Skeletal muscle satellite cell (primary cell): ENCODE data around the gene PRKN.

Source experiments
- H3K27me3 ChIP-seq: 2 replicates; pipeline ENCODE4 v1.7.0; 2013; ENCODE audit warnings: low read length; ENCODE audit not compliant: control insufficient read depth, insufficient read depth
- H3K36me3 ChIP-seq: 2 replicates; pipeline ENCODE4 v1.7.0; 2013; ENCODE audit warnings: mild to moderate bottlenecking, control low read depth, low read length; ENCODE audit not compliant: insufficient read depth
- H3K4me1 ChIP-seq: 2 replicates; pipeline ENCODE4 v1.7.0; 2013; ENCODE audit warnings: low read length; ENCODE audit not compliant: control insufficient read depth, insufficient read depth
- H3K4me2 ChIP-seq: 2 replicates; pipeline ENCODE4 v1.7.0; 2013; ENCODE audit warnings: mild to moderate bottlenecking, low read length
- H3K4me3 ChIP-seq: 2 replicates; pipeline ENCODE4 v1.7.0; 2013; ENCODE audit warnings: low read length
- H3K9ac ChIP-seq: 2 replicates; pipeline ENCODE4 v1.7.0; 2013; ENCODE audit warnings: mild to moderate bottlenecking, low read depth, low read length, moderate library complexity
- H3K9me3 ChIP-seq: replicated peaks from 2 replicates; pipeline ENCODE4 v1.7.0; 2013; ENCODE audit warnings: mild to moderate bottlenecking, control low read depth, low read length

PRKN gene

DNA sequence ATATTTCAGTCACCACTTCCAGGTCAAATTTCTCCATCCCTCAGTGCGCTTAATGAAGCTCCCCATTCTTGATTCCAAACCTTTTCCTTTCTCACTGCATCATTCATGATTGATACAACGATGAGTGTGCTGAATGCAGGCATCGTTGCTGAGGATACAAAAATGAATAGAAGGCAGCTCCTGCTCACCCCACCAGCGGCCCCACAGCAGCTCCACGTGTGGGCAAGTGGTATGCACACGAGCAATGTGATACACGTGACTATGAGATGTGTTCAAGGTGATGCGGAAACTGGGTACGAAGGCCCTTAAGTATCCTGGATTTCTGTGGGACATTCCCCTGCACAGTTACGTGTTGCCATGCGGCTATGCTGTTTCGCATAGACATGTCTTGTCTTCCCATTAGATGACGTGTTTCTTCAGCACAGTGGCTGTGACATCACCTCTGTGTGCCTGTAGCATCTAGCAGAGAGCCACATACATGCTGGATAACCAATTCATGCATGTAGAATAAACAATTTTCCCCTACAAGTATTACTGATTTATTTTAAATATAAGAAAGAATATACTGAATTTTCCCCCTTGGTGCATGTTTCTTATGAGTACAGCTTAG is 1193.2 kb downstream of the PRKN start:
- Histone ChIP-seq H3K9me3 (no peaks in the 10 kb centered on the region), H3K36me3 (no peaks in the 10 kb centered on the region), H3K4me3 (no peak overlapping the region), H3K4me1 (no peaks in the 10 kb centered on the region), H3K27me3 (no peaks in the 10 kb centered on the region), H3K4me2 (no peak overlapping the region), H3K9ac (no peak overlapping the region)

DNA sequence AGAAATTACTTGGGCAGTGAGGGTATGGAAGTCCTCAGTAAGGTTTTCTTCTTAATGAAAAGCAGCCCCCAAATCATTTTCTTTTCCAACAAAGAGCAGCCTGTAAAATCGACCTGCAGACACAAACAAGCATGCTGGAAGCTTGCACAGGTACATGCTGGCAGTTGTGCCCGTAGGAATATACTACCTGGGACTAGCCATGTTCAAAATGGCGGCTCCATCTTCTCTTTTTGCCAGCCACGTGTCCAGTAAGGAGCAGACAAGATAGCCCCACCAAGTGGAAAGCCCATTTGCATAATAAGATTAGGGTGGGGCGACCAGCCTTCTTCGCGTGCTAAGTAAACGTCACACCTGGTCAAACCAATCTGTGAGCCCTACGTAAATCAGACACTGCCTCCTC is 1194.3 kb downstream of the PRKN start:
- H3K27me3 ChIP-seq = no peaks in the 10 kb centered on the region
- H3K36me3 ChIP-seq = no peaks in the 10 kb centered on the region
- no peak overlapping the region for H3K9ac ChIP-seq
- no peaks in the 10 kb centered on the region for H3K4me1 ChIP-seq
- no peaks in the 10 kb centered on the region for H3K9me3 ChIP-seq
- H3K4me3 ChIP-seq = no peak overlapping the region
- no peak overlapping the region for H3K4me2 ChIP-seq

GRCh38 chr6:161532536-161532935 is 1195.0 kb downstream of the PRKN start:
- Histone ChIP-seq H3K4me2 (no peak overlapping the region), H3K4me3 (no peak overlapping the region), H3K27me3 (no peaks in the 10 kb centered on the region), H3K36me3 (no peaks in the 10 kb centered on the region), H3K9me3 (no peaks in the 10 kb centered on the region), H3K9ac (no peak overlapping the region), H3K4me1 (no peaks in the 10 kb centered on the region)

DNA sequence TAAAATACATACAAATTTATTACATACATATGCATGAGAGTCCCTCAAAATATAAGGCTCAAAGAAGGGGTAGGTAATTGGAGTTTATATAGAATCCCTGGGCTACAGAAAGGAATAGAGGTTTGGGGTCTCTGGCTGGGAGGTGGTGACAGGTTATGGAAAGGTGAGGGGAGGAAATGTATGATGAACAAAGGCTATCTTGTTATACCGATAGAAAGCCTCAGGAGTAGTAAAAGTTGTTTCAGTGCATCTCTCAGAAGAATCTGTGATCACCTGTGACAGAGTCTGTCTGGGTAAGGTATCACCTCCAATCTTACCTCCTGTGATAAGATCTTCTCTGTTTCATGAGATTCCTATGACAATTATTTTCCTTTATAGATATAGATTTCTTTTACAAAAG is 1200.8 kb downstream of the PRKN start:
- H3K27me3 ChIP-seq = no peaks in the 10 kb centered on the region
- H3K9me3 ChIP-seq = no peaks in the 10 kb centered on the region
- H3K4me2 ChIP-seq = no peak overlapping the region
- no peaks in the 10 kb centered on the region for H3K36me3 ChIP-seq
- H3K9ac ChIP-seq = no peak overlapping the region
- no peak overlapping the region for H3K4me3 ChIP-seq
- no peaks in the 10 kb centered on the region for H3K4me1 ChIP-seq

DNA sequence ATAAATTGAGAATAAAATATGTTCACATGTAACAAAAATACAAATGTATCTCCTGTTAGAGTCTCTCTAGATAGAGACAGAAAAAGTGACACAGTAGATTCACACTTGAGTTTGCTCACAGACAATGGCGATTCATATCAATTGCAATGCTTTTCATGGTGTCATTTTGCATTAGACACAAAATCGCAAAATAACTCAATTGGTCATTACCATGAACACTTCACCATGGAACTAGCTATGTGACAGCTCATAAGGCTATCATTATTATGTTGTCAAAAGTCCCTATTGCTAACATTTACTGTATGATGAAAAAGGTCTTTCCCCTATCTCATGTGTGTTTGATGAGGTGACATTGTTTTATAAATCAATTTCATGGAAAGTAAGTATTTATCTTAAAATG is 1204.2 kb downstream of the PRKN start:
- H3K9ac ChIP-seq = no peak overlapping the region
- no peak overlapping the region for H3K4me2 ChIP-seq
- H3K36me3 ChIP-seq = no peaks in the 10 kb centered on the region
- no peaks in the 10 kb centered on the region for H3K4me1 ChIP-seq
- H3K27me3 ChIP-seq = no peaks in the 10 kb centered on the region
- H3K4me3 ChIP-seq = no peak overlapping the region
- no peaks in the 10 kb centered on the region for H3K9me3 ChIP-seq

DNA sequence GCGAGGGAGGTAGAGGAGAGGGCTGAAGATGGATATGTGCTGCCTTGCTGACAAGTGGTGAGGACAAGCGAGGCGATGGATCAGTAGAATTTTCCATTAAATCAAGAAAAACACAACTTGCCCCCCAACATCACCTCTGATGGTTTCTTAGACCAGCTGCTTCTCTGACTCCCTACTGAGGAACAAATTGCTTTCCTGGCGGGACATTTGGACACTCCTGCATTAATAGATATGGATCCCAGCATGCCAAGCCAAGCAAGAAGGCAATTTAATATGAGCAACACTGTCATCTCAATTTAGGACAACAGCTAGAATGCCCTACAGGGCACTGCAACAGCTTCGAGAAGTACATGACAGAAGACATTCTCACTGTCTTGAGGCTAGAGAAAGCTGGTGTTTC is 1205.3 kb downstream of the PRKN start:
- no peaks in the 10 kb centered on the region for H3K4me1 ChIP-seq
- H3K27me3 ChIP-seq = no peaks in the 10 kb centered on the region
- H3K4me3 ChIP-seq = no peak overlapping the region
- H3K9me3 ChIP-seq = no peaks in the 10 kb centered on the region
- no peak overlapping the region for H3K9ac ChIP-seq
- no peaks in the 10 kb centered on the region for H3K36me3 ChIP-seq
- no peak overlapping the region for H3K4me2 ChIP-seq

- Histone ChIP-seq H3K36me3 (no peaks in the 10 kb centered on the region), H3K4me2 (no peak overlapping the region), H3K9ac (no peak overlapping the region), H3K9me3 (no peaks in the 10 kb centered on the region), H3K27me3 (no peaks in the 10 kb centered on the region), H3K4me1 (no peaks in the 10 kb centered on the region), H3K4me3 (no peak overlapping the region)
These were observed 1216.0 kb downstream of the PRKN start for GRCh38 chr6:161511447-161512095.

DNA sequence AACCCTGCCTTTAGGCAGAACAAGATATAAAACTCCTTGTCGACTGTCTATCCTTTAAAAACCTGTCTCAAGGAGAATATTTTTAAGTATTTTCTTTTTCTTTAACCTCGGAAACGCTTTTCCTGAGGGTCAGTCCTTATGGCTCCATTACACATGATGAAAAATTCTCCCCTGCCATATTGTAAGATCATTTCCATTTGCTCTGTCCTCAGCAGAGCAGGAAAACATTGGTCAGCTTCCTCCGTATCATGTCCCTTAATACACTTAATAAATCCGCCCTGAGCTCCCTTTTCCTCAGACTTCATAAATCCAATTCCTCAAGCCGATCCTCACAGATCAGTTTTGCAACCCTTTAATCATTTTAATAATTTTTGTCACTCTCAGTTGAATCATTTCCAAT is 1219.2 kb downstream of the PRKN start:
- Histone ChIP-seq H3K9me3 (no peaks in the 10 kb centered on the region), H3K4me1 (no peaks in the 10 kb centered on the region), H3K4me3 (no peak overlapping the region), H3K4me2 (no peak overlapping the region), H3K27me3 (no peaks in the 10 kb centered on the region), H3K9ac (no peak overlapping the region), H3K36me3 (no peaks in the 10 kb centered on the region)

DNA sequence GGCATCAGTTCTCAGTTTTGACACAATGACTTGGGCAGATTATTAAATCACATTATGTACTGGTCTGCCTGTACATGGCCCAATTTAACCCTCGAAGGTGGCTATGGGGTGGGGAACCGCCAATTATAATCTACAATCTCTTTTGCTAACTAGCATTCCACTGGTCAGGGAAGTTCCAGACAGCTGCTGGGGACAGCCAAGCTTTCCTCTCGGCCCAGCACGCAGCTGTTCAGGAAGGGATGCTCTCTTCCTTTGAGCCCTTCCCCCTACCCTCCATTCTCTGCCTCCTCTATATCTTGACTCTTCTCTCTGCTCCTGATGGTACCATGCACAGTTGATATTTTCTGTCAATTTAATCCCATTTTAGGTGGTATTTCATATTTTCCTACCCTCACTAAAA is 1220.2 kb downstream of the PRKN start:
- no peak overlapping the region for H3K4me3 ChIP-seq
- H3K27me3 ChIP-seq = no peaks in the 10 kb centered on the region
- no peaks in the 10 kb centered on the region for H3K4me1 ChIP-seq
- no peak overlapping the region for H3K4me2 ChIP-seq
- H3K9me3 ChIP-seq = no peaks in the 10 kb centered on the region
- H3K9ac ChIP-seq = no peak overlapping the region
- no peaks in the 10 kb centered on the region for H3K36me3 ChIP-seq

DNA sequence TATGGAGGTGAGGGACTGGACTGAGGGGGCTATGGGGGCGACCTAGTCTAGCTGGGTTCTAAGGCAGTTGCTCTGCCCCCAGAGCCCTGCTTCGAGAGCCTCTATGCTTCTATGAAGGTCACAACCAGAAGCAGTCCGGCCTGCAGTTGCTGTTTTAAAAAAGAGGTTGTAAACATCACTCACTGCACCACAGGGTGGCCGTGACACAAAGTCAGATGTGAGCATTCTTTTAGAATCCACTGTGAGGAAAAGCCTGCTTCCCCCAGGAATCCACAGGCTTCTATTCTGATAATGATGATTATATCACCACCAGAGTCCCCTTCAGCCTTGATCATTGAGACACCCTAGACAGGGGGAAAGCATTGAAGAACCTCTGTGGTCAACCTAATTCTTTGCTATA is 1224.0 kb downstream of the PRKN start:
- no peaks in the 10 kb centered on the region for H3K9me3 ChIP-seq
- H3K36me3 ChIP-seq = no peaks in the 10 kb centered on the region
- no peak overlapping the region for H3K4me3 ChIP-seq
- no peak overlapping the region for H3K9ac ChIP-seq
- no peaks in the 10 kb centered on the region for H3K4me1 ChIP-seq
- H3K4me2 ChIP-seq = no peak overlapping the region
- H3K27me3 ChIP-seq = no peaks in the 10 kb centered on the region

- H3K9me3 ChIP-seq = no peaks in the 10 kb centered on the region
- H3K27me3 ChIP-seq = no peaks in the 10 kb centered on the region
- H3K4me2 ChIP-seq = no peak overlapping the region
- no peaks in the 10 kb centered on the region for H3K36me3 ChIP-seq
- H3K4me3 ChIP-seq = no peak overlapping the region
- H3K9ac ChIP-seq = no peak overlapping the region
- H3K4me1 ChIP-seq = peaks cover 3% of the 10 kb centered on the region
These were observed 1228.7 kb downstream of the PRKN start for GRCh38 chr6:161498881-161499280.

DNA sequence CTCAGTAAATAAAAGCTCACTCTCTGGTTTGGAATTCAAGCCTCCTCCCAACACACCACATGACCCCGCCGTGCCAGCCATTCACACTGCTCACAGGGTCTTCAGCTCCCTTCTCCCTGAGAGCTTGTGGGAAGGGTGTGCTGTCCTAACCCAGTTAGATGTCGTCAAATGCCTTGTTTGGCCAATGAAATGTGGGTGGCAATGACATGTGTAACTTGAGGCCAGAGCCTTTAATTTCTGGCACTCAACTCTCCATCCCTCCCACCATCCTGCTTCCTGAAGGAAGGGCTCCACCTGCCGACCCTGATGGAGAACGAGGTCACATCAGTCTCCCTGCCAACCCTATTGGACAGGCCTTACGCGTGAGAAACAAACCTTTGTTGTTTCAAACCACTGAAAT is 1229.2 kb downstream of the PRKN start:
- H3K4me2 ChIP-seq = no peak overlapping the region
- H3K27me3 ChIP-seq = no peaks in the 10 kb centered on the region
- peaks cover 3% of the 10 kb centered on the region for H3K4me1 ChIP-seq
- no peak overlapping the region for H3K4me3 ChIP-seq
- no peak overlapping the region for H3K9ac ChIP-seq
- no peaks in the 10 kb centered on the region for H3K36me3 ChIP-seq
- H3K9me3 ChIP-seq = no peaks in the 10 kb centered on the region
